HG03025 (cell line): Measurements from ENCODE around the gene WNK2.
"Not testable (repeated sequence)": the region's sequence is repeated elsewhere in the genome, so short reads cannot be mapped to it uniquely, and the experiment has no call there.

ENCODE experiments used
- ATAC-seq: cut with Tn5 transposase; IDR thresholded peaks from one replicate; pipeline ENCODE4 v1.9.1; 2021; ENCODE audit warnings: mild to moderate bottlenecking, moderate library complexity; ENCODE audit not compliant: unreplicated experiment, low FRiP score

Gene WNK2

DNA sequence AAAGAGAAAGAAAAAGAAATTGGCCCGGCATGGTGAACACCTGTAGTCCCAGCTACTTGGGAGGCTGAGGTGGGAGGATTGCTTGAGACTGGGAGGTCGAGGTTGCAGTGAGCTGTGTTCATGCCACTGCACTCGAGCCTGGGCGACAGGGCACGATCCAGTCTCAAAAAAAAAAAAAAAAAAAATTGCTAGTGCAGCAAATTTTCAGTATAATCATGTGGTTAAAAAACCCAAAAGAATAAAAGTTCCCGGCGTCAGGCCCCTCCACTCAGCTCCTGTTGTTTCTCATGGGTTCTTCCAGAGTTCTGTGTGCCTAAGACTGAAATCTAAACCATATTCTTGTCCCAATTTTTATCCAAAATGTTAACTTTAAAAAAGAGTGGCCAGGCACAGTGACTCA is 49.1 kb downstream of the WNK2 start:
- ATAC-seq = no peak

DNA sequence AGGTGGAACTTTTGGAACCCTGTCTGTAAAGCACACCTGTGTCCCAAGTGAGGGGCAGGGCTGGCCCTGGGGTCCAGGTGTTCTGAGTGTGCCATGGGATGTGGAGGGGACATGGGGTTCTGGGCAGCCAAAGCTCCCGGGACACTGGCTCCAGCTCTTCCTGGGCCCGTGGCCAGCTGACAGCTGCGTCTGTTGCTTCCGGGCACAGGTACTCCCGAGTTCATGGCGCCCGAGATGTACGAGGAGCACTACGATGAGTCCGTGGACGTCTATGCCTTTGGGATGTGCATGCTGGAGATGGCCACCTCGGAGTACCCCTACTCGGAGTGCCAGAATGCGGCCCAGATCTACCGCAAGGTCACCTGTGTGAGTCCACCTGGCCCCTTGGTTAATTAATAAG is 50.7 kb downstream of the WNK2 start:
- ATAC-seq = no peak

DNA sequence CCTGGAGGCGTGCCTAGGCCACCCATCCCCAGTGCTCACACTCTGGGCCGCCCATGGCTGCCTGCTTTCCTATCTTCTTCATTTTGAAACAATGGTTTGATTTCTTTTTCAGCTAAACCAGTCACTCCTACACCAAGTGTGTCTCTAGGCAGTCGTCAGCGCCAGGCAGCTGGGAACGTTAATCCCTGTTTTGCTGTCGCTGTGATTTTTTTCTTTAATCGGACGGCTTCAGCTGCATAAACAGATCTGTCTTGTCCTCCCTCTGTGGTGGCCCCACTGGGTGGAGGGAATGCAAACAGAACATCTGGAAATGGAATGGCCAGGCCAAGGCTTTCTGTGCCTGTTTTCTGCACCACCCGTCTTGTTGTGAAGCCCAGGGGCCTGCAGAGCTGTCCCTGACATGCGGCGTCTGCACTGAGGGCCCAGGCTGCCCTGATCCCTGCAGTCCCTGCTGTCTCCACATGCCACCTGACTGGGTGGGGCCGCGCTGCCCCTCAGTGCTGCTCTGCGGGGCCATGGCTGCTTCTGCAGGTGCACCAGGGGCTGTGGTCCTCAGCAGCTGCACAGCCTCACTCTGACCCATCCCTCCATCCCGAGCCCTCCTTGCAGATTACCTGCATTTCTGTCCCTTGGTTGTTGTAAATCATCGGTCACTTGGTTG is 51.5 kb downstream of the WNK2 start:
- ATAC-seq = no peak

DNA sequence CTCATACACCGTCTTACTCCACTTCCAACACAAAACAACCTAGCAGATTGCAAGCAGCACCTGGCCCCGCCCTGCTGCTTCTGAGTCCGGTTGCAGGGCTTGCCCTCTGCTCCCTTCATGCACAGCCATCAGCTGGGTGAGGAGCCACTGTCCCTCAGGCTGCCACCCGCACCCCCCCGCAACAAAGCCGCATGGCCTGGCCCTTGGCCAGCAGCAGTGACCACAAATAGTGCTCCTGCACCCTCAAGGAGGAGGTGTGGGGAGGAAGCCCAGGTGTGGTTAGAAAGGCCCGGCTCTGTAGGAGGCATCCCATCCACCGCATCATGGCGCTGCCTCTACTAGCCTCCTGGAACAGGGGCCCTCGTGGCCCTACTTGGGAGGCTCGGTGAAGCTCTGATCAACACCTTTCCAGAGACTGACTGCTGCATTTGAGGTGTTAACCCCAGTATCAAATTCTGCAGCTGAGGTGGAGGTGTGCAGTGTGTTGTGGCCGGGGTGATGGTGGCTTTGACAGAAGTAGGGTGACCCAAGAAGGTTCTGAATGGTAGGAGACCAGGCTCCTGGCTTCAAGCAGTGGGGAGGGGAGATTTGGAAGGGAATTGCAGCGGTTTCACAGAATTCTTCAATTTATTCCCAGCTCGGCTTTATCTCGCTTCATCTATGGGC is 52.7 kb downstream of the WNK2 start:
- no peak for ATAC-seq

DNA sequence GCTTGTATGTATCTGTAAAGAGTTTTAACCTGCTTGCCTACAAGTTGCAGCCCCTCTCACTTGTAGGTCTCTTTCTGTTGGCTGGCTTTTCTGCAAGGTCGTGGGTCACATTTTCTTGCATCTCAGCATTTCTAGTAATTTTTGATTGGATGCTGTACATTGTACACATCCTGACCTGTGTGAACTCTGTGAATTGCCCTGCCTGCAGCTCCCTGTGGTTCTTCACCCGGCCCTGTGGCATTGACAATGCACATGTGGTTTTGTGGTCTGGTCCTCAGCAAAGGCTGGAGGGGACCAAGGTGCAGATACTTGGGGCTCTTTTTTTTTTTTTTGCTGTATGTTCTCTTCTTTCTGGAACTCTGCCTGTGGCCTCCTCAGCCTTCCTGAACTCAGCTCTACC is 53.6 kb downstream of the WNK2 start:
- no peak for ATAC-seq

DNA sequence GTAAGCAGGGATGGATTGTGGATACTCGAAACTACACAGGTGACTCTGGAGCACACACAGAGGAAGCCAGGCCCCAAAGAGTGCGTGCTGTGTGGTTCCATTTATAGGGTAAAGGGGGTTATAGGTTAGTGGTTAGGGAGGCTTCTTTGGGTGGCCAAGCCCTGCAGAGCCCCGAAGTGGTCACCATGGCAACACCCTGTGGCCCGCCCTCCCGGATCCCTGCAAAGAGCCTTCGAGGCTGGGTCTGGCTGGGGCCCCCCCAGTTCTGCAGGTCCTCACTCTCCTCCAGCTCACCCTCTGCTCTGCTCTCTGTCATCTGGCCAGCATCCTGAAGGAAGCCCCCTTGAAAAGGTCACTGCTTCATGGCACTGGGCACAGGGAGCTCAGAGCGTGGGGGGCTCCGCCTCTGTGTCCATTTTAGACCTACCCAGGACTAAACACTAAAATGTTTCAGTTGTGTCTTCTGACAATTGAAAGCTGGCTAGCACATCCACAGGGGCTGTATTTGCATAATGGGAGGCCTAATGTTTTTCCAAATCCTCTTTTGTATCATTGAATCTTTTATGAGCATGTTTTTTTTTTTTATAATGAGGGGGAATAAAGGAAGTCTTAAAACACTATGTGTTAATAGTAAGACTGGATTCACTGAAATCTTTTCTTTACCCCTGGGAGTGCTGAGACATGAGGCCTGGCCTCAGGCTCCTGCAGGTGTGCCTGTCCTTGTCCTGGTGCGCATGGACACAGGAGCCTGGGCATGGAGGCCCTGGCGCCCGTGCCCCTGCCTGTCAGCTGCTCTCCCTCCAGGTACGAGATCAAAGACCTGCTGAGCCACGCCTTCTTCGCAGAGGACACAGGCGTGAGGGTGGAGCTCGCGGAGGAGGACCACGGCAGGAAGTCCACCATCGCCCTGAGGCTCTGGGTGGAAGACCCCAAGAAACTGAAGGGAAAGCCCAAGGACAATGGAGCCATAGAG is 55.3 kb downstream of the WNK2 start:
- ATAC-seq = no peak

DNA sequence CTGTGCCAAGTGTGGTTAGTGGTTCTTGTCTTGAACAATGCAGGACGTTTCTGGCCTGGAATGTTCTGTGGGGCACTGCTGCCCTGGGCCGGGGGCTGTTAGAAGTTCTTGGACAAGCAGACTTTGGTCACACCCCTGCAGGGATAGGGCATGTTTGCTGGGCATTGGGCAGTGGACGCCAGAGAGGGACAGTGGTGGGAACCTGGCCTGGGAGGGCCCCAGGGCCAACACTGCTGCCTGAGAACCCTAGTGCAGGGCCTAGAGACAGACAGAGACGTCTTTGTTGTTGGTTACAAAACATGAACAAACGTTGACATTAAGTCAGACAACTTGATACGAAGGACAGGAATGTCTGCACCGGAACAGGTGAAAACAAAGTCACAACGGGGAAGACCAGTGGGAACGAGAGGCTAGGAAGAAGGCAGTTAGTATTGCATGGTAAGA is 57.0 kb downstream of the WNK2 start:
- ATAC-seq = no peak

DNA sequence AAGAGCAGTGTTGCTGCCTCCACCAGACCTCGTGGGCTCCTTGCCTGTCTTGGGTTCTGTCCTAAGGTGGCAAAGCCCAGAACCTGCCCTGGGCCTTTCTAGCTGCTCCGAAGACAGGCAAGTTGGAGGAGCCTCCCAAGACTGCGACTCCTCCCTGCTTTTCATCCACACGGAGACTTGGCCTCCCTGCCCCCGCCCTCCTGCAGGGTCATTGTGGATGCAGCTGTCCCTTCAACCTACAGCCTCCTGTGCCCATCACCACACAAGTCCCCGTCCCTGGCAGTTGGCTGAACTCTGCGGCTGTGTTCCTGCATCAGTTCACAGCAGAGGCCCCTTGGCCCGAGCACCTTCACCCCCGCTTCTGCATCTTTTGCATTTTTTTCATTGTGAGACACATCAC is 59.2 kb downstream of the WNK2 start:
- no peak for ATAC-seq

DNA sequence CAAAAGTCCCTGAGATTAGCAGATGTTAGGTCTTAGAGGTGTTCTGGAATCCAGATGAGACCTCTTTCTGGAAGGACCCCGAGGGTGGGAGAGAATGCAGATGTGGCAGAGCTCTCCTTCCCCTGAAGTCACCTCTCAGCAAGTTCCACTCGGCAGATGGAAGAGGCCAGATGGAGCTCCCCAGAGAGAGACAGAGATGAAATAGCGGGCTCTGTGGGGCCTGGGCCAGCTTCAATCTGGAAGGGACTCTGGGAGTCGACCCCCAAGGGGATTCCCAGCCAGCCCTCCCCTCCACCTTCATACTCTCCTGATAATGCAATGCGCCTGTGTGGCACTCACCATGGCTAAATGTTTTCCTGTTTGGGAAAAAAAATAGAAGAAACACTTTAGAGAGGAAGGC is 60.2 kb downstream of the WNK2 start:
- ATAC-seq = no peak

DNA sequence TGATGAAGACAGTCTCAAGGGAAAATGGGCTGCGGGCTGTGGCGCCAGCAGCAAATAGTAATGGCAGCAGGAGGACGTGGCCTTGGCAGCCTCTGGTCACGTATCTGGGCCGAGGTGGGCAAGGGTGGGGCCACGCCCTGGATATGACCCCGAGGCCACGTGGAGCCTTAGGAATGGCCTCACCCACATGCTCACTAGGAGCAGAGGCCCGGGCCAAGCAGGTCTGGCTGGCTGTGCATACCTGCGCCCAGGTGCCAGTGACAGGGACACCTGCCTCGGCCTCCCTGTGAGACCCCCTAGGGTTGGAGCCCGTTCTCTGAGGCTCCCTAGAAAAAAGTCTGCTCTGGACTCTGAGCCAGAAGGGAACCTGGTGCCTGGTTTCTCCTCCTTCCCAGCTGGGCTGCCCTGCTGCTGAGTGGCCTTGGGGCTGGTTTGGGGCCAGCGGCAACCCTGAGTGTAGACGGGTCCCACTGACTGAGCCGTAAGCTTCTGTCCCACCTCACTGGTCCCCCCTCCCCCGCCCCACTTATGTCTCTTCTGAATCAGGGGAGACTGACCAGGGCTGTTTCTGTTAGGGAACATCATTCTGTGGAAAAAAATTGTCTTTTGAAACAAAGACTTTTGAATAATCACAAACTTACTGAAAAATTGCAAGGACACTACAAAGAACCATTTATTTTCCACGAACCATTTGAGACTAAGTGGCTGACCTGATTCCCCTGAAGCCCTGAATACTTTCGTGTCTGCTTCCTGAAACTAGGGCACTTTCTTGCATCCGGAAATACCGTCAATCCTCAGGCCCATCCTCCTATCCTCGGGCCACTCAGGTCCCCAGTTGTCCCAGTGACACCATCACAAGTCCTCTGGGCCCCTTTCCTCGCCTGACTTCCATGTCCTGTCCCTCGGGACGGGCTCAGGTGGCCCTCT is 60.8 kb downstream of the WNK2 start:
- ATAC-seq = no peak

DNA sequence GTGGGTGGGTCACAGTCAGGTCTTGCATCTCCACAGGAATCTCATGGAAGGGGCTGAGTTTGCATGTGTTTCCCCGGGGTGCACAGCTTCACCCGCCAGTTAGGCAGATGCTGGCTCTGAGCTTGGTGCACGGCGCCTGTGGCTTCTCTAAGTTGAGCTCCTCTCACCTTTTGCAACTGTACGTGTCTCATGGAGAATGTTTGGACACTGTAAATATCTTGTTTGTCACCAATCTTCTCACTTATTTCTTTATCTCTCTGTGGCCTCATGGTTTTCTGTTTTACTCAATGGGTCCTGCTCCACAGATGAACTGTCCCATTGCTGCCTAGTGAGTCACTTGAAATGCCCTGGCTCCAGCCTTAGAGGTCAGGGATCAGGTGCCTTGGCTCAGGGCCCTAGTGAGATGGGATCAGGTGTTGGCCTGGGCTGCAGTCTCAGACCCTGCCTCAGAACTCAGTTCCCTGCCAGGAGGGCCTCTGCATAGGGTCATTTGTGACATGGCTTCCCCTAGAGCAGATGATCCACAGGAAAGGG is 61.6 kb downstream of the WNK2 start:
- no peak for ATAC-seq

DNA sequence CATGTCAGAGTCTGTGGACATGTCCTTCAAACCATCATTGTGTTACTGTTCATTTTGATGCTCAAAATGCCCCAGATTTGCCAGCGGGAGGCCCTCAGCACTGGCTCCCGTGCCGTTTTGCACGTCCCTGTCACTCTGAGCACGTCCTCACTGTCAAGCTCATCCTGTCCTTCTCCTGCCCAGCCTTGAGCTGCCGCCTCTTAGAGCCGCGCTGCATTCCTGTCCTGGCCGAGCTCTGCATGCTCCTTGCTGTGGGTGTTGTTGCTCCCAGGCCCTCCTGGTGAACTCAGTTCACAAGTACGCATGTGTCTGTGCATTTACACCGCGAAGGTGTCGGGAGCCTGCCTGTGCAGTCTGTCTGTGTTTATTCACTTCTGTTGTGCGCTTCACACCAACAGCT is 62.2 kb downstream of the WNK2 start:
- no peak for ATAC-seq

DNA sequence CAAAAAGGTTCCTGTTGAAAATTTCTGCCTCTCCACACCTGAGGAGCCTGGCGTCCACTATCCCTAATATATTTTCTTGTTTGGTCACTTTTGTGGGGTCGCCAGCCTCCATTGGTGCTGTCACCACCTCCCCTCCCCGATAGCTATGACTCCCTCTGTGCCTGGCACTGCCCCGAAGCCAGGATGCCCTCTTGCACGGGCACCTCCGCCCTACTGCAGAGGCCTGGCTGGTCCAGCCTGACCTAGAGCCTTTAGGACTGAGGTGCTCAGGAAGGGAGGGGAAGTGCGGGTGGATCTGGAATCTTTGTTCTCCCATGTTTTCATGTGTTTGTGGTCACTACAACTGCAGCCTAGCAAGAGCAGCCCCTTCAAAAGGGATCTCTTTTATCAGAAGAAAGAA is 62.6 kb downstream of the WNK2 start:
- no peak for ATAC-seq

DNA sequence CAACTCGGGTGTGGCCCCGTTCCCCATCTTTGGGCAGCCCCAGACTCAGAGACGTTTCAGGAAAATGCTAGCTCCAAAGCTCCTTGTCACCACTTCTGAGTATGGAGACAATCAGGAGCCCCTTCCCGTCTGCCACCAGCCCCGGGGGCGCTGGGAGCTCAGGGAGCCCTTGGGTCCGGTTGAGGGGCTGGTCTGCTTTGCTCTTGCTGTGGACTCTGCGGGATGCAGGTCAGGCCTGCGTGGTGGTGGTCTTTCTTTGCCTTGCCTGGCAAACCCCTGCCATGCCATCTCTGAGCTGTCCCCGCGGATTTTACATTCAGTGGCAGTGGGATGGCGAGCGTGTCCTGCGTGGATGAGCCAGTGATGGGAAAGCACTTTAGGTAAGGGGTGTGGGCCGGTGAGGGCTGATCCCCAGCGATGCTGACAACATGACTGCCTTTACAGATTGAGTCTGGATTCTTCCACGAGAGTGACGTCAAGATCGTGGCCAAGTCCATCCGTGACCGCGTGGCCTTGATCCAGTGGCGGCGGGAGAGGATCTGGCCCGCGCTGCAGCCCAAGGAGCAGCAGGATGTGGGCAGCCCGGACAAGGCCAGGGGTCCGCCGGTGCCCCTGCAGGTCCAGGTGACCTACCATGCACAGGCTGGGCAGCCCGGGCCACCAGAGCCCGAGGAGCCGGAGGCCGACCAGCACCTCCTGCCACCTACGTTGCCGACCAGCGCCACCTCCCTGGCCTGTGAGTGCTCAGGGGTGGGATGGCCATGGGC is 63.3 kb downstream of the WNK2 start:
- no peak for ATAC-seq

DNA sequence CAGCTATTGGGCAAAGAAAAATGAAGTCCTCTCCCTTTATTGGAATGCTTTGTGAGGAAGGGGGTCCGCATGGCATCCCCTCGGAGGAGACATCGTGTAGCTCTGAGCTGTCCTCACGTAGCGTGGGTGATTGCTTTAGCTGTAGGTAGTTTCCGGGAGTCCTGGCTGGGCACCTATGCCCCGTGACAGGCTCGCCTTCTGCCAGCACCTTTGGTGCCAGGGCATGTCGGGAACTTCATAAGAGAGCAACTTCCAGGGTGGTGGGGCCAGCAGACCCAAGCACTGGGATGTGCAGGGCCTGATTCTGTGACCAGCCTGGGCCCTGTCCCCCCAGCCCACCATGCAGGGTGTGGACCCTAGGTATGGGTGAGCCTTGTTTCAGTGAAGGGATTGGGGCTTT is 64.0 kb downstream of the WNK2 start:
- no peak for ATAC-seq

DNA sequence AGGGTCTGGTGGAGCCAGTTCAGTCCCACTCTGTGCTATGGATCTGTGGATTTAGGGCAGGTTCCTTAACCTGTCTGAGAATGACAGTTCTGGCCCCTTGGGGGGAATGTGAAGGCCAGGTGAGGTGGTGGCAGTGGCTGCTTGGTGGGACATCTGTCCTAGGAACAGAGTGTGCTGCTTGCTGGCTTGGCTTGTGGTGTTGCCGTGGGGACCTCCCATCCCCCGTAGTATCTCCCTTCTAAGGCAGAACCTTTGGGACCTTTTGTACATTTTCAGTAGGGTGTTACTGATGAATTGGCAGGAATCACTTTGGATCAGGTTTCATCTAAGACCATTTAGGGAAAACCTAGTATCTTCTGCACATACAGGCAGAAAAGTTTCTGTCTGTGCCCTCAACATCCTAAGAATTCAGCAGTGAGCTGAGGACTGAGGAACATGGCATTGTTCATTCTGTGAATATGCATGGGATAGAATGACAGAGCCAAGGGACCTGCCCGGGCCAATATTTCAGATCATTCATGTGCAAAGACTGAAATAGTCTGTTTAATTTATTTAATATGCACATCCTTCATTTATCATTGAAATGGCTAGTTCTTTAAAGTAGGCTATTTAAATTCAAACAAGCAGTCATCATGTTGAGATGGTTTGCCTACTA is 64.6 kb downstream of the WNK2 start:
- ATAC-seq = no peak

DNA sequence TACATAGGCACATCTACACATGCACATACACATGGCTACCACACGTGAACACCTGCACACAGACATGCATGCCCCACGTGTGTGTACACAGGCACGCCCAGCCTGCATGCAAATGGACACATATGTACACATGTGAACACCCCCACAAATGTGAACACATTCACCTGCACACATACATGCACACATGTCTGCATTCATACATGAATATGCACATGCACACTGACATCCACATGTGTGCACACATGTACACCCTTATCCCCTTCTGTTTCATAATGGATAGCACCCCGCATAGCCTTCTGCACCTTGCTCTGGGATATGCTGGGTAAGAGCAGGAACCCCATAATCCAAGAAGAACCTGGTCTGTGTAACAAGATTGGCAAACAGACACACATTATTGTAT is 66.2 kb downstream of the WNK2 start:
- no peak for ATAC-seq

DNA sequence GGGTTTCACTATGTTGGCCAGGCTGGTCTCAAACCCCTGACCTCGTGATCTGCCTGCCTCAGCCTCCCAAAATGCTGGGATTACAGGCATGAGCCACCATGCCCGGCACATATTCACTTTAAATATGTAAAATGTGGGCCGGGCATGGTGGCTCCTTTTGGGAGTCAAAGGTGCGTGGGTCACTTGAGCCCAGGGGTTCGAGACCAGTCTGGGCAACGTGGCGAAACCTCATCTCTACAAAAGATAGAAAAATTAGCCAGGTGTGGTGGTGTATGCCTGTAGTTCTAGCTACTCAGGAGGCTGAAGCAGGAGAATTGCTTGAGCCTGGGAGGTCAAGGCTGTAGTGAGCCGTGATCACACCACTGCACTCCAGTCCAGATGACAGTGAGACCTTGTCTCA is 67.4 kb downstream of the WNK2 start:
- ATAC-seq = not testable (repeated sequence)
